Neural crest cell (in vitro differentiated cells): Measurements from ENCODE around the gene SLC17A2. TPM values are rescaled to one million over a fixed set of nuclear protein-coding genes. Genes with fewer than 3 reads are reported as not detected.

Source experiments
- DNase-seq: peaks from one replicate; pipeline ENCODE4 v3.0.0; 2021; ENCODE audit warnings: low read depth, mixed read lengths, low spot score
- H3K27ac Mint-ChIP-seq: one replicate; pipeline ENCODE4 v1.8.0; 2021; ENCODE audit warnings: mild to moderate bottlenecking, mixed read lengths; ENCODE audit not compliant: unreplicated experiment
- H3K27me3 Mint-ChIP-seq: 2 replicates; pipeline ENCODE4 v1.8.0; 2021; ENCODE audit warnings: low read depth, mild to moderate bottlenecking, mixed read lengths
- H3K36me3 Mint-ChIP-seq: 2 replicates; pipeline ENCODE4 v1.8.0; 2021; ENCODE audit warnings: low read depth, mild to moderate bottlenecking, mixed read lengths
- H3K4me1 Mint-ChIP-seq: 2 replicates; pipeline ENCODE4 v1.8.0; 2021; ENCODE audit warnings: mixed read lengths
- H3K4me3 Mint-ChIP-seq: one replicate; pipeline ENCODE4 v1.8.0; 2021; ENCODE audit warnings: mild to moderate bottlenecking, mixed read lengths
- H3K9me3 Mint-ChIP-seq: 2 replicates; pipeline ENCODE4 v1.8.0; 2021; ENCODE audit warnings: mixed read lengths
- total RNA-seq: library from RNA; stranded (reverse); gene quantifications from 2 replicates; pipeline ENCODE4 v1.2.1, GENCODE V29; 2021
- TF ChIP-seq, protein P1 (sequence below): fragments of 200-600 bp; sonication (generic); conservative IDR thresholded peaks from 2 replicates; pipeline ENCODE4 v1.5.0; 2021; ENCODE audit warnings: antibody characterized with exemption, mild to moderate bottlenecking

The SLC17A2 gene
- total RNA-seq, 1 donor from 2014 or later: not detected

GRCh38 chr6:25866011-25866410, 64.5 kb downstream of the SLC17A2 start:
- Mint-ChIP-seq H3K9me3 (peaks cover 7% of the 10 kb centered on the region), H3K4me1 (no peaks in the 10 kb centered on the region), H3K27ac (no peak overlapping the region), H3K27me3 (peaks cover 2% of the 10 kb centered on the region), H3K4me3 (no peak overlapping the region), H3K36me3 (no peaks in the 10 kb centered on the region)
- TF ChIP-seq, protein P1, sequence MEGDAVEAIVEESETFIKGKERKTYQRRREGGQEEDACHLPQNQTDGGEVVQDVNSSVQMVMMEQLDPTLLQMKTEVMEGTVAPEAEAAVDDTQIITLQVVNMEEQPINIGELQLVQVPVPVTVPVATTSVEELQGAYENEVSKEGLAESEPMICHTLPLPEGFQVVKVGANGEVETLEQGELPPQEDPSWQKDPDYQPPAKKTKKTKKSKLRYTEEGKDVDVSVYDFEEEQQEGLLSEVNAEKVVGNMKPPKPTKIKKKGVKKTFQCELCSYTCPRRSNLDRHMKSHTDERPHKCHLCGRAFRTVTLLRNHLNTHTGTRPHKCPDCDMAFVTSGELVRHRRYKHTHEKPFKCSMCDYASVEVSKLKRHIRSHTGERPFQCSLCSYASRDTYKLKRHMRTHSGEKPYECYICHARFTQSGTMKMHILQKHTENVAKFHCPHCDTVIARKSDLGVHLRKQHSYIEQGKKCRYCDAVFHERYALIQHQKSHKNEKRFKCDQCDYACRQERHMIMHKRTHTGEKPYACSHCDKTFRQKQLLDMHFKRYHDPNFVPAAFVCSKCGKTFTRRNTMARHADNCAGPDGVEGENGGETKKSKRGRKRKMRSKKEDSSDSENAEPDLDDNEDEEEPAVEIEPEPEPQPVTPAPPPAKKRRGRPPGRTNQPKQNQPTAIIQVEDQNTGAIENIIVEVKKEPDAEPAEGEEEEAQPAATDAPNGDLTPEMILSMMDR: no peak
- DNase-seq: no peak

DNA sequence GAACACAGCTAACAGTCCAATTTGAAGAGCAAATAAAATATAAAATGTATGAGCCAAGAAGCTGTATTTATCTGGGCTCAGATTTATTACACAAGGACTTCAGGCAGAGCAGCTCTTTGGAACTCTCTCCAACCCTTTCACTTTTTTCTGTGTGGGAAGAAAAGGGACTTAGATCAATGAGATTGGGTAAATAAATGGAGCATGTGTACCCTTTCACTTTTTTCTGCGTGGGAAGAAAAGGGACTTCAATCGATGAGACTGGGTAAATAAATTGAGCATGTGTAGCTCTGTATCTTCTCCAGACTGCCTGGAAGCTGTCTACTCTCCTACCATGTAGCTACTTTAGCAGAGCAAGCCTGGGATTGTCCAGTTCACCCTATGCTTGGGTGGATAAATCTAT, 67.1 kb downstream of the SLC17A2 start:
- Mint-ChIP-seq H3K4me1 (no peaks in the 10 kb centered on the region), H3K9me3 (peaks cover 7% of the 10 kb centered on the region), H3K27ac (no peak overlapping the region), H3K27me3 (peaks cover 2% of the 10 kb centered on the region), H3K36me3 (no peaks in the 10 kb centered on the region), H3K4me3 (no peak overlapping the region)
- TF ChIP-seq, protein P1: no peak
- DNase-seq: no peak

Other genes with a start within 250 kb of the SLC17A2 start
- gene SLC17A4, start 175.9 kb downstream of the SLC17A2 start, total RNA-seq: not detected in 2 replicates
- not detected in 2 replicates for gene SLC17A1, start 98.6 kb downstream of the SLC17A2 start, total RNA-seq
- gene SLC17A3, start 56.4 kb downstream of the SLC17A2 start, total RNA-seq: not detected in 2 replicates
- 0.77 and 0.80 TPM in 2 replicates for gene TRIM38, start 32.1 kb upstream of the SLC17A2 start, total RNA-seq
- 1.7 and 2.4 TPM in 2 replicates for gene HFE, start 156.7 kb upstream of the SLC17A2 start, total RNA-seq